Measurements from ENCODE around the gene PASD1. TPM values are rescaled to one million over a fixed set of nuclear protein-coding genes. Genes with fewer than 3 reads are reported as not detected.

The PASD1 gene
- total and polyA plus RNA-seq, 11 donors: 0.06 TPM; not detected in 10

GRCh38 chrX:151698485-151698884 is 135.0 kb downstream of the PASD1 start:
- ATAC-seq: no peak

GRCh38 chrX:151699746-151700145 is 136.3 kb downstream of the PASD1 start:
- Histone ChIP-seq H3K27ac (no peak overlapping the region), H3K4me1 (peaks cover 0 to 18% (median 5%) of the 10 kb centered on the region in 12 donors), H3K27me3 (peaks cover 0 to 6% (median 0%) of the 10 kb centered on the region in 9 donors), H3K9me3 (no peaks in the 10 kb centered on the region), H3K4me3 (no peak overlapping the region), H3K36me3 (no peaks in the 10 kb centered on the region)
- WGBS, 4 donors: 84 to 94% (median 89%) methylated on average over 9 of the region's 9 CpGs
- TF ChIP-seq, protein P1, sequence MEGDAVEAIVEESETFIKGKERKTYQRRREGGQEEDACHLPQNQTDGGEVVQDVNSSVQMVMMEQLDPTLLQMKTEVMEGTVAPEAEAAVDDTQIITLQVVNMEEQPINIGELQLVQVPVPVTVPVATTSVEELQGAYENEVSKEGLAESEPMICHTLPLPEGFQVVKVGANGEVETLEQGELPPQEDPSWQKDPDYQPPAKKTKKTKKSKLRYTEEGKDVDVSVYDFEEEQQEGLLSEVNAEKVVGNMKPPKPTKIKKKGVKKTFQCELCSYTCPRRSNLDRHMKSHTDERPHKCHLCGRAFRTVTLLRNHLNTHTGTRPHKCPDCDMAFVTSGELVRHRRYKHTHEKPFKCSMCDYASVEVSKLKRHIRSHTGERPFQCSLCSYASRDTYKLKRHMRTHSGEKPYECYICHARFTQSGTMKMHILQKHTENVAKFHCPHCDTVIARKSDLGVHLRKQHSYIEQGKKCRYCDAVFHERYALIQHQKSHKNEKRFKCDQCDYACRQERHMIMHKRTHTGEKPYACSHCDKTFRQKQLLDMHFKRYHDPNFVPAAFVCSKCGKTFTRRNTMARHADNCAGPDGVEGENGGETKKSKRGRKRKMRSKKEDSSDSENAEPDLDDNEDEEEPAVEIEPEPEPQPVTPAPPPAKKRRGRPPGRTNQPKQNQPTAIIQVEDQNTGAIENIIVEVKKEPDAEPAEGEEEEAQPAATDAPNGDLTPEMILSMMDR (IDR thresholded peaks at IDR 0.05): no peak
- TF ChIP-seq POLR2A (IDR thresholded peaks at IDR 0.05): no peak
- ATAC-seq: no peak
- intact Hi-C loops (cut with DNase I): no loop called here
- no peak for DNase-seq

More at GRCh38 chrX:151698485-151698884, 135.0 kb downstream of the PASD1 start:
- DNase-seq: no peak
- Histone ChIP-seq H3K4me3 (no peak overlapping the region), H3K9me3 (no peaks in the 10 kb centered on the region), H3K36me3 (no peaks in the 10 kb centered on the region), H3K4me1 (peaks cover 0 to 18% (median 5%) of the 10 kb centered on the region in 12 donors), H3K27ac (no peak overlapping the region), H3K27me3 (peaks cover 0 to 15% (median 0%) of the 10 kb centered on the region in 9 donors)
- 77 to 95% (median 87%) methylated on average over 5 to 6 of the region's 6 CpGs for WGBS, 4 donors
- intact Hi-C loops (cut with DNase I): no loop called here
- TF ChIP-seq, protein P1 (IDR thresholded peaks at IDR 0.05): no peak
- no peak for TF ChIP-seq POLR2A (IDR thresholded peaks at IDR 0.05)

GRCh38 chrX:151700581-151700980 is 137.1 kb downstream of the PASD1 start:
- H3K9me3 ChIP-seq: no peaks in the 10 kb centered on the region
- peaks cover 0 to 14% (median 5%) of the 10 kb centered on the region in 12 donors for H3K4me1 ChIP-seq
- no peak overlapping the region for H3K4me3 ChIP-seq
- H3K36me3 ChIP-seq: no peaks in the 10 kb centered on the region
- no peak overlapping the region for H3K27ac ChIP-seq
- H3K27me3 ChIP-seq: peaks cover 0 to 2% (median 0%) of the 10 kb centered on the region in 9 donors
- TF ChIP-seq, protein P1 (IDR thresholded peaks at IDR 0.05): no peak
- no peak for TF ChIP-seq POLR2A (IDR thresholded peaks at IDR 0.05)
- intact Hi-C loops (cut with DNase I): no loop called here
- no peak for DNase-seq
- 86 to 95% (median 91%) methylated on average over 8 to 16 of the region's 16 CpGs for WGBS, 4 donors
- no peak for ATAC-seq

DNA sequence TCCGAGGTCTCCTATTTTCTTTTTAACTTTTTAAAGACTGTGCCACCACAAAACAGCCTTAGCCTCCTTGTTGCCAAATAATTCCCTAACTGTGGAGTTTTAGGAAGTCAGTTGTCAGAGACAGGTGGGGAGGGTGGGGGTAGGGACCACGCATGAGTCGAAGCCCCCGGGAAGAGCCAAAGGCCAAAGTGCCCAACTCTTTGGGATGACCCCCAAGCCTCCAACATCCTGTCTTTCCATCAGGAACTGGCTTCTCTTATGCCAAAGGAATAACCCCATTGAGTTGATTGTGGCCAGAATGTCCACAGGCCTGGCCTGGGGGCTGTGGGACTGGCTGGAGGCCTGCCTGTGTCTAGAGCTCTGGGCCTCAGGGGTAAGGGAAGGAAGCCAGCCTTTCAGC is 137.6 kb downstream of the PASD1 start:
- ATAC-seq (no peak), DNase-seq (no peak)
- H3K4me1 ChIP-seq: peaks cover 0 to 14% (median 5%) of the 10 kb centered on the region in 12 donors
- no peaks in the 10 kb centered on the region for H3K27me3 ChIP-seq
- intact Hi-C loops (cut with DNase I): no loop called here
- H3K36me3 ChIP-seq: no peaks in the 10 kb centered on the region
- no peak for TF ChIP-seq POLR2A (IDR thresholded peaks at IDR 0.05)
- TF ChIP-seq, protein P1 (IDR thresholded peaks at IDR 0.05): no peak
- H3K4me3 ChIP-seq: no peak overlapping the region
- 96 to 98% (median 97%) methylated on average over 4 of the region's 4 CpGs for WGBS, 4 donors
- H3K27ac ChIP-seq: no peak overlapping the region
- H3K9me3 ChIP-seq: no peaks in the 10 kb centered on the region
